Fibroblast of mammary gland (primary cell): Measurements from ENCODE around the gene NCAM2.

Experiments
- DNase-seq: peaks from one replicate; pipeline ENCODE4 v3.0.0-alpha.2; 2010; ENCODE audit warnings: low read depth
- H3K4me3 ChIP-seq: 2 replicates; pipeline ENCODE4 v1.5.1; 2011; ENCODE audit warnings: low read depth, mild to moderate bottlenecking, low read length, moderate library complexity; ENCODE audit not compliant: control insufficient read depth
- CTCF ChIP-seq: conservative IDR thresholded peaks from 2 replicates; pipeline ENCODE4 v1.5.1; 2011; ENCODE audit warnings: low read depth, low read length, inconsistent platforms; ENCODE audit not compliant: control insufficient read depth, insufficient read depth

Gene NCAM2

GRCh38 chr21:21383126-21383525 lies 384.9 kb downstream of the NCAM2 start:
- TF ChIP-seq CTCF = no peak
- H3K4me3 ChIP-seq = no peak overlapping the region
- peak; percentile 39 for DNase-seq

DNA sequence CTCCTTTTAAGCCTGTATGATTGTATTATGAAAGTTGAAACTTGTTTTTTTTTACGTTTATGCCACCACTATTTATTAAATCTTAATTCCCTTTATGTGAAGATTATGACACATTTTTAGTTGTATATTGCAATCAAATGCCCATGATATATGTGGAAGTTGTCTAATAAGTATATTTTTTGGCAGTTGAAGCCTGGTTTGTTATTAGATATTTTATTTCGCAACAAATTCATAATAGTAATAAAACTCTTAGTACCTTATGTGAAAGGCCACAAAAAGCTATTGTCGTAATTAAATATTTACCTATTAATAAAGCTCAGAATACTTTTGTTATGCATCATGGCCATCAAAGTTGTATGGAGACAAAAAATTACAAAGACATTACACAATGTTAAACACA lies 386.8 kb downstream of the NCAM2 start:
- DNase-seq = no peak
- no peak for TF ChIP-seq CTCF
- no peak overlapping the region for H3K4me3 ChIP-seq

GRCh38 chr21:21385404-21385803 lies 387.2 kb downstream of the NCAM2 start:
- no peak for DNase-seq
- TF ChIP-seq CTCF = no peak
- no peak overlapping the region for H3K4me3 ChIP-seq

DNA sequence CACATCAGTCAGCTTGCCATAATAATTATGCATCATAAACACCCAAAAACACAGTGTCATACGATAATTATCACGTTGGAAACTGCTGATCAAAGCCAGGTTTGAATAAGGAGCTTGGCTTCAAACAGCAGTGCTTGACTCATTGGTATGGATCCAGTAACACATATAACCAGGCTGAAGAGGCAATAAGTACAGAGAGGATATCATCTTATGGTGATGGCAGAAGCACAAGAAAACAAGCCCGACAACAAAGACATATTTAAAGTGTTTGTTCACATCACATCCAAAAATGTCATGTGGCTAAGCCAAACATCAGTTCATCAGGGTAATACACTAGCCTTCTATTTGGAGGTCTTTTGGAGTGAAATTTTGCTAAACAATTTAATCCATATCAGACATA lies 389.7 kb downstream of the NCAM2 start:
- H3K4me3 ChIP-seq = no peak overlapping the region
- DNase-seq = no peak
- TF ChIP-seq CTCF = no peak

GRCh38 chr21:21394064-21394463 lies 395.9 kb downstream of the NCAM2 start:
- no peak for TF ChIP-seq CTCF
- H3K4me3 ChIP-seq = no peak overlapping the region
- no peak for DNase-seq

DNA sequence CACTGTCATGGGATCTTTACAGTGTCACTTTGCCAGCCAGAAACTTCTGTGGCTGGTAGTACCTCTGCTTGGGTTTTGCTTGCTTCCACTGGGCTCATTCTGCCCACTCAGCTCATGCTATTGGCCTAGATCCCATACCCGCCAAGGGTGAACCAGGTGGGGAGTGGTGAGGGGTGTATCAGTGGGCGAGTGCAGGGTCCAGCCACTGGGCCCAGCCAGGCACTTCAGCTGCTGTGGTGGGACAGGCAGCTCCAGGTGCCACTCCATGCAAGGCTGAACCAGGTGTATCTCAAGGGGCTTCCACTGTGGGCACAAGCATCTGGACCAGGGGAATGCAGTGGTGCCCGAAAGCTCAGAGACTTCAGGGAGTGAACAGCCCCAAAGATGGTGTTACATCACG lies 398.2 kb downstream of the NCAM2 start:
- H3K4me3 ChIP-seq = no peak overlapping the region
- no peak for TF ChIP-seq CTCF
- no peak for DNase-seq

DNA sequence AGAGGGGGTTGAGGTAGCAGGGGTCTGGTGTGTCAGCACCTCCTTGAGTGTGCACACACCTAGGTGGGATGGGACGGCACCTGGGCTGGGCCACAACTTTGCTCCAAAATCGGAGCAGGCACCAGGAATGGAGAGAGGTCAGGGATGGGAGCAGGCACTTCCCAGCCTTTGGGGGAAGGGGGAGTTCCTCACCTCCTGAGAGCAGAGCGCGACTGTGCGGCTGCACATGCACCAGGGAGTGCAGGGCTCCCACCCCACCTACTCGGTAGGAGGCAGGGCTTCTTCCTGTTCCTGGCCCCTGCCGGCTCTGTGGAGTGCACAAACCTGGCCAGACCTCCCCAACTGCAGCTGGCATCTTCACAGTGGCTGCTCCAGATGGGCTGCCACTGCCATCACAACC lies 399.3 kb downstream of the NCAM2 start:
- no peak for TF ChIP-seq CTCF
- H3K4me3 ChIP-seq = no peak overlapping the region
- no peak for DNase-seq
